Activated naive CD4-positive, alpha-beta T cell treated with anti-CD3 and anti-CD28 coated beads, Interleukin-2, amount 50 U/mL, for 24 hours (primary cell): ENCODE data around the gene TERB2.
A peak's percentile ranks its signal among the peaks of the same experiment; 100 is the strongest.
"Not testable (repeated sequence)": the region's sequence is repeated elsewhere in the genome, so short reads cannot be mapped to it uniquely, and the experiment has no call there.

Experiments
- H3K27ac Mint-ChIP-seq: one replicate; pipeline ENCODE4 v1.8.0; 2021; ENCODE audit warnings: mild to moderate bottlenecking, mixed read lengths
- H3K27me3 Mint-ChIP-seq: one replicate; pipeline ENCODE4 v1.8.0; 2021; ENCODE audit warnings: mixed read lengths
- H3K36me3 Mint-ChIP-seq: one replicate; pipeline ENCODE4 v1.8.0; 2021; ENCODE audit warnings: mixed read lengths
- H3K4me1 Mint-ChIP-seq: one replicate; pipeline ENCODE4 v1.8.0; 2021; ENCODE audit warnings: mixed read lengths
- H3K4me3 Mint-ChIP-seq: one replicate; pipeline ENCODE4 v1.8.0; 2021; ENCODE audit warnings: mild to moderate bottlenecking, mixed read lengths
- H3K9me3 Mint-ChIP-seq: one replicate; pipeline ENCODE4 v1.8.0; 2021; ENCODE audit warnings: mixed read lengths

The TERB2 gene

DNA sequence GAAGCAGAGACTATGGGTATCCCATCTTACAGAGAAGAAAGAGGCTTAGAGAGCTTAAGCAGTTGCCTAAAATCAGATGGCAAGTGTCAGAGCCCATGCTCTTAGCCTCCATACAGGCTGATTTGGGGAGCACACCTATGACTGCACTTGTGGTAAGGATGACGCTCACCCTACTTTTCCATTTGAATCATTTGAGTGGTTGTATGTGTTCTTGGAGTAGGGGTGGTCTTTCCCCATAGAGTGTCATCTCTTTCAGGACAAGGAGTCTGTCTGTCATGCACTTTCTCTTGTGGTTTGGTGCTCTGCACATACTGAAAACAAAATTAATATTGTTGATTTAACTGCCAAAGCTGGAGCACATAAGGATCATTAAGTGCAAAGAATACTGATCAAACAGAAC, 31.2 kb downstream of the TERB2 start:
- H3K9me3 Mint-ChIP-seq, H3K27ac Mint-ChIP-seq, H3K36me3 Mint-ChIP-seq, H3K4me3 Mint-ChIP-seq, H3K4me1 Mint-ChIP-seq, H3K27me3 Mint-ChIP-seq: not testable (repeated sequence)

DNA sequence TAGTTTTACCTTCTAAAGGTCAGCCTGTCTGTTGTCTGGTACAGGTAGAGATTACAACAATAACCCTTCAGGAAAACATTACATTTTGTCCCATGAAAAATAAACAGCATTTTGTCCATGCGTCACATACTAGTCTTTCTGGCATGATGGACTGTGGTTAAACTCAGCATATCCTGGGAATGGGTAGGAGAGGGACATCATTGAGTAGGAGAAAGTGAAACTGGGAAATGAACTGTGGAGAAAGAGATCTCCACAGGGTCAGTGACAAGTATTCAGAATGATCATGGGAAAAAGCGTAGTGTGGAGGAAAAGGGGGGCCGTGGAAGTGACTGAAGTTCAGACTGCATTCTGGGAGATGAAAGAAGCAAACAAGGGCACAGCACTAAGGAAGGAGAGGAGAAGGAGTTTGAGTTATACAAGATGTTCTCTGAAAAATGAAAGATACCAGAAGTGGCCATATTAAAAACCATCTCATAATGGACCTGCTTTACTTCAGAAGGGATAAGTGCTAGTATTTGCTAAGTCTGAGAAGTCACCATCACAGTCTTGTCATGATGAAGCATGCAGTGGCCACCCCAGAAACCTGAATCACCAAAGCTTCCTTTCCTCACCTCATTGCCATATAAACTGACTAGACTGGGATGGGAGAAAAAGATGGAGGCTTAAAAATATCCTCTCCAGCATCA, 31.8 kb downstream of the TERB2 start:
- not testable (repeated sequence) for H3K9me3 Mint-ChIP-seq, H3K4me3 Mint-ChIP-seq, H3K27me3 Mint-ChIP-seq, H3K36me3 Mint-ChIP-seq, H3K4me1 Mint-ChIP-seq, H3K27ac Mint-ChIP-seq

DNA sequence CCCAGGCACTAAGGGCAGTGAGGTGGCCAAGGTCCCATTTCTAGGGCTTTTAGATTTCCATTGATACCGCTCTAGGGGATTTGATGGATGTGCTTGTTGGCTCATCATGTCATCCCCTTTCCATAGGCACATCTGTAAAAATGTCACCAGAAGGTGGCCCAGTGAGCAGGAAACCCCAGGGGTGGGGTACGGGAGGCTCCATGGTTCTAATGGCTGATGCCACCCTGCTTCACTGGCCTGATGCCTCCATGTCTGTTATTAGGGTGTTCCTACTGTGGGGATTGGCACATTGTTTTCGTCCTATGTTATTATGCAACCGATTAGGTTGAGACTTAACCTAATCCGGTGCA, 32.4 kb downstream of the TERB2 start:
- H3K27ac Mint-ChIP-seq, H3K9me3 Mint-ChIP-seq, H3K4me3 Mint-ChIP-seq, H3K36me3 Mint-ChIP-seq, H3K27me3 Mint-ChIP-seq, H3K4me1 Mint-ChIP-seq: not testable (repeated sequence)

DNA sequence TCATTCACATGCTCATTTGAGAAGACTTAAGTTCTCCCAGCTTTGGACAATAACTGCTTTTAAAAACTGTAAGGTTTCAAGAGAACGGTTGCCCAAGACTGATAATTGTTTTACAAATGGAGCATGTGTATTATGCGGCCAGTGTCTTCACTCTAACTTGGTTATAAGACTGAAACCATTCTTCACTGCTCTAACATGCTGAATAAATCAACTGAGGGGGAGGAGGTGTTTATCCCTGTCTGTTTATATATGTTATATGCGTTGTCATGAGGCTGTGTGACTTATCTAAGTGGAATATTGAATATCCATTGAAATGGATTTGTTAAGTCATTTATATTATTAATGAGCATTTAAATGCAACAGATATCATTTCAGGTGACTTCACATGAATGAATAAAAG, 41.1 kb downstream of the TERB2 start:
- not testable (repeated sequence) for H3K4me3 Mint-ChIP-seq, H3K36me3 Mint-ChIP-seq, H3K4me1 Mint-ChIP-seq, H3K27me3 Mint-ChIP-seq, H3K9me3 Mint-ChIP-seq, H3K27ac Mint-ChIP-seq

DNA sequence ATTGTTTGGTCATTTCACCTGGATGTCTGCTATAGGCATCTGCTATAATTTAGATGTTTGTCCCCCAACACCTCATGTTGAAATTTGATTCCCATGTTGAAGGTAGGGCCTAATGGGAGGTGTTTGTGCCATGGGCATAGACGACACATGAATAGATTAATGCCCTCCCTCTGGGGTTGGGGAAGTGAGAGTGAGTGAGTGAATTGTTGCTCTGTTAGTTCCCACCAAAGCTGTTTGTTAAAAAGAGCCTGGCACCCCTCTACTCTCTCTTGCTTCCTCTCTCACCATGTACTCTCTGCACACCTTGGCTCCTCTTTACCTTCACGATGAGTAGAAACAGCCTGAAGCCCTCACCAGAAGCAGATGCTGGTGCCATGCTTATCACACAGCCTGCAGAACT, 42.6 kb downstream of the TERB2 start:
- Mint-ChIP-seq H3K4me1 (no peaks in the 10 kb centered on the region), H3K27ac (no peak overlapping the region), H3K27me3 (no peaks in the 10 kb centered on the region), H3K9me3 (no peaks in the 10 kb centered on the region), H3K36me3 (no peaks in the 10 kb centered on the region), H3K4me3 (no peak overlapping the region)

DNA sequence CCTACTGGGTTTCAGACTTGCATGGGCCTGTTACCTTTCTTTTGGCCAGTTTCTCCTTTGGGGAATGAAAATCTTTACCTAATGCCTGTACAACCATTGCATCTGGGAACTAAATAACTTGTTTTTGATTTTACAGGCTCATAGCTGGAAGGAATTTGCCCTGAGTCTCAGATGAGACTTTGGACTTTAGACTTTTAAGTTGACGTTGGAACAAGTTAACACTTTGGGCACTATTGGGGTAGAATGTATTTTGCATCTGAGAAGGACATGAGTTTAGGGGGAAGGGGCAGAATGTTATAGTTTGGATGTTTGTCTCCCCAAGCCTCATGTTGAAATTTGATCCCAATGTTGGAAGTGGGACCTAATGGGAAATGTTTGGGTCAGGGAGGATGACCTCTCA, 44.7 kb downstream of the TERB2 start:
- not testable (repeated sequence) for H3K9me3 Mint-ChIP-seq, H3K27me3 Mint-ChIP-seq, H3K36me3 Mint-ChIP-seq, H3K27ac Mint-ChIP-seq, H3K4me3 Mint-ChIP-seq, H3K4me1 Mint-ChIP-seq

DNA sequence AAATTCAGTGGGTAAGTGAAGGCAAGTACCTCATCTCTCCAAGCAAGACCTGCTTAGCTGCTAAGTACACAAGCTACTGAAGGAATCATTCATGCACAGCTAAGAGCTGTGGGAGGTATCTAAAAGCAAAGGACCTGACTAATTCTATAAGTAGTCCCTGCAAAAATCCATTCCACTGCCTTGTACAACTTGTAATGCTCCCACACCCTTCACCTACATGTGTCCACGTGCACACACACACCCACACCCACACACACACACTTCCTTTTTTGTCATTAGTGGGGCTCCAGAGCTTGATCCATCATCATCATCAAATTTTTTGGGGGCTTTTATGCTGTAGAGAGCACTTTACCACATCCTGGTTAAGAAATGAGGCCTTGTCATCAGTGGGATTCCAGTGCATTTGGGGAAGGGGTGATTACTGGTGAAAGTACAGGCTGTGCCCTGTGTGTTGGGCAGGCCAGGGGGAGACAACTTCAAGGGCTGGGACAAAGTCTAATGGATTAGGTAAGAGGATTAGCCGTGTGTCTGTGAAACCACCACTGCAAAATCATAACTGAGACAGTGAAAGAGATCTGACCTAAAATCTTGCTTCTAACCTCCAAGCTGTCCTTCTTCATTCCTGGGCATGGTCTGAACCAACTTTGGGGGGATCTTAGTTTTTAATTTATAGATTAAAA, 47.4 kb downstream of the TERB2 start:
- not testable (repeated sequence) for H3K4me1 Mint-ChIP-seq, H3K27ac Mint-ChIP-seq, H3K9me3 Mint-ChIP-seq, H3K27me3 Mint-ChIP-seq, H3K36me3 Mint-ChIP-seq, H3K4me3 Mint-ChIP-seq

DNA sequence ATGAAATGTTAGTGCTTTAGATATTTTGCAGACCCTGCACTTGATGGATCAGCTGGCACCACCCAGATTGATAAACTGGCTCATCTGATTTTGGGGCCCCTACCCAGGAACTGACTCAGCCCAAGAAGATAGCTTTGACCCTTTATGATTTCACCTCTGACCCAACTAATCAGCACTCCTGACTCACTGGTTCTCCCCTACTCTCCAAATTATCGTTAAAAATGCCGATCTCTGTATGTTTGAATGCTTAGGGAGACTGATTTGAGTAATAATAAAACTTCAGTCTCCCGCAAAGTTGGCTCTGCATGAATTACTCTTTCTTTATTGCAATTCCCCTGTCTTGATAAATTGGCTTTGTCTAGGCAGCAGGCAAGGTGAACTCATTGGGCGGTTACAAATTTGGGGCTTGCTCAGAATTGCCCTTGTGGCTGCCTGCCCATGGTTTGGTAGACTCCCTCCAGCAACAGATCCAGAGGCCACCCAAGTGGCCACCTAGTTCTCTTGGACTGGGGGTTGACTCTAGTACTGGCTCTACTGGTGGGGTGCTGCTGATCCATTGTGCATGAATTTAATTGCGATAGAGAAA, 48.2 kb downstream of the TERB2 start:
- not testable (repeated sequence) for H3K4me1 Mint-ChIP-seq, H3K27ac Mint-ChIP-seq, H3K36me3 Mint-ChIP-seq, H3K27me3 Mint-ChIP-seq, H3K4me3 Mint-ChIP-seq, H3K9me3 Mint-ChIP-seq

DNA sequence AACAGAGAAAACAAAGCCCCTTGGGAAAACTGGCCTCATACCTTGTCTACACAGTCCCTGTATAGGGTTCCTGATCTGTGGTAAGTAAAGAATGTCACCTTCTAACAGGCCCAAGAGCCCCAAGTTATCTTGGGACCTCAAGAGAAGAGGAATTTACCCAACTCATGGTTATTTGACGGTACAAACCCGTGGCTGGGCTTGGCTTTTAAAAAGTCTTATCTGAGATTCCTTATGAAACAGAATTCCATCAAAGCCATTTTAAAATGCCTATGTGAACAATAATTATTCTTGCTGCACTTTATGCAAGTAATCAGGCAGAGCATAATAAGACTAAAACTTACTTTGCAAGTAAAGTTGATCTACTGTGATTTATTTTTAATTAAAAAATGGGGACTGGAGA, 52.6 kb downstream of the TERB2 start:
- no peaks in the 10 kb centered on the region for H3K27me3 Mint-ChIP-seq
- H3K36me3 Mint-ChIP-seq = peaks cover 2% of the 10 kb centered on the region
- H3K4me1 Mint-ChIP-seq = no peaks in the 10 kb centered on the region
- H3K9me3 Mint-ChIP-seq = peaks cover 6% of the 10 kb centered on the region
- H3K27ac Mint-ChIP-seq = no peak overlapping the region
- no peak overlapping the region for H3K4me3 Mint-ChIP-seq

DNA sequence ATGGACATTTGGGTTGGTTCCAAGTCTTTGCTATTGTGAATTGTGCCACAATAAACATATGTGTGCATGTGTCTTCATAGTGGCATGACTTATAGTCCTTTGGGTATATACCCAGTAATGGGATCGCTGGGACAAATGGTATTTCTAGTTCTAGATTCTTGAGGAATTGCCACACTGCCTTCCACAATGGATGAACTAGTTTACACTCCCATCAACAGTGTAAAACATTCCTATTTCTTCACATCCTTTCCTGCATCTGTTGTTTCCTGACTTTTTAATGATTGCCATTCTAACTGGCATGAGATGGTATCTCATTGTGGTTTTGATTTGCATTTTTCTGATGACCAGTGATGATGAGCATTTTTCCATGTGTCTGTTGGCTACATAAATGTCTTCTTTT, 58.6 kb downstream of the TERB2 start:
- H3K4me1 Mint-ChIP-seq, H3K36me3 Mint-ChIP-seq, H3K4me3 Mint-ChIP-seq, H3K27ac Mint-ChIP-seq, H3K9me3 Mint-ChIP-seq: not testable (repeated sequence)
- H3K27me3 Mint-ChIP-seq = peaks cover 13% of the 10 kb centered on the region

DNA sequence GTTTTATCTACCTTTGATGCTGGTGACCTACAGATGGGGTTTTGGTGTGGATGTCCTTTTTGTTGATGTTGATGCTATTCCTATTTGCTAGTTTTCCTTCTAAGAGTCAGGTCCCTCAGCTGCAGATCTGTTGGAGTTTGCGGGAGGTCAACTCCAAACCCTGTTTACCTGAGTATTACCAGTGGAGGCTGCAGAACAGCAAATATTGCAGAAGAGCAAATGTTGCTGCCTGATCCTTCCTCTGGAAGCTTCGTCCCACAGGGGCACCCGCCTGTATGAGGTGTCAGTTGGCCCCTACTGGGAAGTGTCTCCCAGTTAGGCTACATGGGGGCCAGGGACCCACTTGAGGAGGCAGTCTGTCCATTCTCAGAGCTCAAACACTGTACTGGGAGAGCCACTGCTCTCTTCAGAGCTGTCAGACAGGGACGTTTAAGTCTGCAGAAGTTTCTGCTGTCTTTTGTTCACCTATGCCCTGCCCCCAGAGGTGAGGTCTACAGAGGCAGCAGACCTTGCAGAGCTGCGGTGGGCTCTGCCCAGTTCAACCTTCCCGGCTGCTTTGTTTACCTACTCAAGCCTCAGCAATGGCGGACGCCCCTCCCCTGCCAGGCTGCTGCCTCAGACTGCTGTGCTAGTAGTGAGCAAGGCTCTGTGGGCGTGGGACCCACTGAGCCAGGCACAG, 63.9 kb downstream of the TERB2 start:
- peaks cover 12% of the 10 kb centered on the region for H3K4me1 Mint-ChIP-seq
- H3K9me3 Mint-ChIP-seq, H3K27ac Mint-ChIP-seq, H3K4me3 Mint-ChIP-seq, H3K36me3 Mint-ChIP-seq: not testable (repeated sequence)
- H3K27me3 Mint-ChIP-seq = peaks cover 13% of the 10 kb centered on the region

DNA sequence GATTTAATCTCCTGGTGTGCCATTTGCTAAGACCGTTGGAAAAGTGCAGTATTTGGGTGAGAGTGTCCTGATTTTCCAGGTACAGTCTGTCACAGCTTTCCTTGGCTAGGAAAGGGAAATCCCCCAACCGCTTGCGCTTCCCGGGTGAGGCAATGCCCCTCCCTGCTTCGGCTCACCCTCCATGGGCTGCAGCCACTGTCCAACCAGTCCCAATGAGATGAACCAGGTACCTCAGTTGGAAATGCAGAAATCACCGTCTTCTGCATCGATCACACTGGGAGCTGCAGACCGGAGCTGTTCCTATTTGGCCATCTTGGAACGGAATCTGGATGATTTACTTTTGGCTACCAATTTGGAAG, 64.4 kb downstream of the TERB2 start:
- H3K9me3 Mint-ChIP-seq, H3K27ac Mint-ChIP-seq, H3K4me3 Mint-ChIP-seq, H3K36me3 Mint-ChIP-seq: not testable (repeated sequence)
- Mint-ChIP-seq H3K27me3 (peaks cover 13% of the 10 kb centered on the region), H3K4me1 (peaks cover 16% of the 10 kb centered on the region)

DNA sequence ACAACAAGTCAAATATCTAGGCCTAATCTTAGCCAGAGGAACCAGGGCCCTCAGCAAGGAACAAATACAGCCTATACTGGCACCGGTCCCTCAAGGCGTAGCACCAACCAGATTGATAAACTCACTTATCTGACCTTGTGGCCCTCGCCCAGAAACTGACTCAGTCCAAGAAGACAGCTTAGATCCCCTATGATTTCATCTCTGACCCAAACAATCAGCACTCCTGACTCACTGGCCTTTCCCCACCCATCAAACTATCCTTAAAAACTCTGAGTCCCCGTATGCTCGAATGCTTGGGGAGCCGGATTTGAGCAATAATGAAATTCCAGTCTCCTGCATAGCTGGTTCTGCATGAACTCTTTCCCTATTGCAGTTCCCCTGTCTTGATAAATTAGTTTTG, 64.9 kb downstream of the TERB2 start:
- no peaks in the 10 kb centered on the region for H3K9me3 Mint-ChIP-seq
- no peak overlapping the region for H3K4me3 Mint-ChIP-seq
- peaks cover 10% of the 10 kb centered on the region for H3K27me3 Mint-ChIP-seq
- no peak overlapping the region for H3K27ac Mint-ChIP-seq
- no peaks in the 10 kb centered on the region for H3K36me3 Mint-ChIP-seq
- peaks cover 16% of the 10 kb centered on the region for H3K4me1 Mint-ChIP-seq

DNA sequence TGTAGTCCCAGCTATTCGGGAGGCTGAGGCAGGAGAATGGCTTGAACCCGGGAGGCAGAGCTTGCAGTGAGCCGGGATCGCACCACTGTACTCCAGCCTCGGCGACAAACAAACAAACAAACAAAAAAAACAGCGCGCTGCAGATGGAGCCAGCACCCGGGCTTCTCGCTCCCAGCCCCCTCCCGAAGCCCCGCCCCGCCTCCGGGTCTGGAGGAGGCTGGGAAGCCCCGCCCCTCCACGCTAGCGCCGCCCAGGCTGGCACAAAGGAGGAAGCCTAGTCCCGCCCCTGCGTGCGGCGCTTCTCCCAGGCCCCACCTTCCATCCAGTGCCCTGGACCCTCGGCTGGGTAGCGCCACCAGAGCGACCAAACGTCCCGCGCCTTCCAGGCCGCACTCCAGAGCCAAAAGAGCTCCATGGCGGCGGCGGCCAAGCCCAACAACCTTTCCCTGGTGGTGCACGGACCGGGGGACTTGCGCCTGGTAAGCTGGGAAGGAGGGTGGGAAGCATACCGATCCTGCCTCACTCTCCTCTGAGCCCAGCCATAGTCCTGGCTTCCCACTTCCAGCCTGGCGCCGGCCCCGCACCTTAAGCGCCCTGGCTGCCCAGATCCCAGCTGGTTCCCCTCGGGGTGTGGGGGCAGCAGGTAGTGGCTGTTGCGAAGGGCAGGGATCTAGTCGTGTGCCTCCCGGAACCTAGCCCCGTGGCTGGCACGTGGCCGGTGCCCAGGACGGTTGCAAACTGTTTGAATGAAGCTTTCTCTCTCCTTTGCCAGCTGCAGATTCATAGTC, 66.6 kb downstream of the TERB2 start, which contains the start of gene SORD:
Gene SORD (plus strand): TSS at position 325 of the 788 bp plus-strand sequence. CDS start 89 bp downstream, at position 414.
- Mint-ChIP-seq H3K36me3 (no peaks in the 10 kb centered on the region), H3K4me1 (peaks cover 16% of the 10 kb centered on the region), H3K27me3 (peaks cover 4% of the 10 kb centered on the region), H3K4me3 (peak within 1 kb of the TSS; percentile 89), H3K27ac (peak within 1 kb of the TSS; percentile 31), H3K9me3 (no peaks in the 10 kb centered on the region)

DNA sequence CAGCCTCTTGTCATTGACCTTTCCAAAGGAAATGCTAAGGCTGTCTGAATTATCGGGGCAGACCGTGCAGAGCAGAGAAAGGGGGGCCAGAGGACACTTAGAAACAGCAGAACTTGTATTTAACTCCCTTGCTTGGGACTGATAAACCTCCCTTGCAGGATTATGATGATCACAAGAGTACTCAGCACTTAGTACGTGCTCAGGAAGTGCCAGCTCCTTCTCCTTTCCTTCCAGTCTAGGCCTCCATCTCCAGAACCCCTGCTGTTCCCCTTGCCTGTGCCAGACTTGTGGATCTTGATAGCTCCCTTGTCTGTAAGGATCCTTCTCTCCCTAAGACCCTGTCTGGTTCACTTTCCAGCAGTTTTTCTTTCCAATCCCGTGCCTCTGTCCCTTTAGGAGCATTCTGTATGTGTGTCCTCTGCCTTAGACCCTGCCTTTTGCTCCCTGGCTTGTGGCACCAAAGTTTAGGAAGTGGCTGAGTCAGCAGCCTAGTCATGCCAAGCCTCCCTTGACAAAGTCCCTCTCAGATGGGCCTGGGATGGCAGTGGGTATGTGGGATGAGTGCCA, 67.3 kb downstream of the TERB2 start:
- Mint-ChIP-seq H3K4me1 (peaks cover 16% of the 10 kb centered on the region), H3K36me3 (no peaks in the 10 kb centered on the region), H3K9me3 (no peaks in the 10 kb centered on the region), H3K27me3 (peaks cover 4% of the 10 kb centered on the region), H3K4me3 (peak overlapping the region; percentile 89), H3K27ac (peak overlapping the region; percentile 31)
